Measurements from ENCODE around the gene CCDC183.

DNA sequence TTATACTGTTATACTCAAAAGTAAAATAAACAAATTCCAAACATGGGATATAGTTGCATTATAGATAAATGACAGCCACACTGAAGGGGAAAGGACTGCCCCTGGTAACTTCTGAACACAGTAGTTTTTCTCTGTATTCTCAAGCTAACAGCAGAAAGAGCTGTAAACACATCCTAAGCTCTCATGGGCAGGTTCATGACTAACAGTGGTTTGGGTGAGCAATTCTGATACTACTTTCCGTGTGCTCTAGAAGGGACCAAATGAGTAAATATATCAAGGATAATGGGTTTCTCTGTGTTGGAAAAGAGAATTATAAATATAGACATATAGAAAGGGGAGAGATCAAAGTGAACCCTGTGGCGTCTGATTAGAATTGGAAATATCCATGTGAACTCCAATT, 45.6 kb upstream of the CCDC183 start:
- TF ChIP-seq EZH2 (IDR thresholded peaks at IDR 0.05; ENCODE audit: low read length) = no peak
- TF ChIP-seq, protein P1, sequence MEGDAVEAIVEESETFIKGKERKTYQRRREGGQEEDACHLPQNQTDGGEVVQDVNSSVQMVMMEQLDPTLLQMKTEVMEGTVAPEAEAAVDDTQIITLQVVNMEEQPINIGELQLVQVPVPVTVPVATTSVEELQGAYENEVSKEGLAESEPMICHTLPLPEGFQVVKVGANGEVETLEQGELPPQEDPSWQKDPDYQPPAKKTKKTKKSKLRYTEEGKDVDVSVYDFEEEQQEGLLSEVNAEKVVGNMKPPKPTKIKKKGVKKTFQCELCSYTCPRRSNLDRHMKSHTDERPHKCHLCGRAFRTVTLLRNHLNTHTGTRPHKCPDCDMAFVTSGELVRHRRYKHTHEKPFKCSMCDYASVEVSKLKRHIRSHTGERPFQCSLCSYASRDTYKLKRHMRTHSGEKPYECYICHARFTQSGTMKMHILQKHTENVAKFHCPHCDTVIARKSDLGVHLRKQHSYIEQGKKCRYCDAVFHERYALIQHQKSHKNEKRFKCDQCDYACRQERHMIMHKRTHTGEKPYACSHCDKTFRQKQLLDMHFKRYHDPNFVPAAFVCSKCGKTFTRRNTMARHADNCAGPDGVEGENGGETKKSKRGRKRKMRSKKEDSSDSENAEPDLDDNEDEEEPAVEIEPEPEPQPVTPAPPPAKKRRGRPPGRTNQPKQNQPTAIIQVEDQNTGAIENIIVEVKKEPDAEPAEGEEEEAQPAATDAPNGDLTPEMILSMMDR (optimal IDR thresholded peaks at IDR 0.05 in 1 of 3, IDR thresholded peaks at IDR 0.05 in 1 of 3, conservative IDR thresholded peaks at IDR 0.05 in 1 of 3; ENCODE audit: extremely low read depth in 1 of 3, insufficient read depth in 2 of 3, low read length in 3 of 3) = no peak
